Natural killer cell (primary cell): ENCODE data around the gene SLX4IP. TPM values are rescaled to one million over a fixed set of nuclear protein-coding genes. Genes with fewer than 3 reads are reported as not detected.

Source experiments
- ATAC-seq, 3 donors: fragments of 150-1000 bp in 2 of 3; fragments of 200-7000 bp in 1 of 3; cut with Tn5 transposase; 1 replicate in 1 of 3; 2 replicates in 2 of 3; pipeline ENCODE4 v1.10.0; 2021; ENCODE audit warnings: mild to moderate bottlenecking in 2 of 3, moderate library complexity in 2 of 3
- DNase-seq, 2 donors: peaks; one replicate each; pipeline versions ENCODE4 v3.0.0 to v3.0.0-alpha.2; 2013 to 2021; ENCODE audit warnings: mixed read lengths in 1 of 2
- H3K27ac ChIP-seq: one replicate; pipeline ENCODE4 v1.5.1; 2013; ENCODE audit warnings: mild to moderate bottlenecking, low read length
- H3K27me3 ChIP-seq: one replicate; pipeline ENCODE4 v1.6.1; 2013; ENCODE audit warnings: low read length; ENCODE audit not compliant: control insufficient read depth, insufficient read depth
- H3K36me3 ChIP-seq: one replicate; pipeline ENCODE4 v1.6.1; 2013; ENCODE audit warnings: low read length; ENCODE audit not compliant: control insufficient read depth, insufficient read depth
- H3K4me1 ChIP-seq: one replicate; pipeline ENCODE4 v1.6.1; 2013; ENCODE audit warnings: low read length; ENCODE audit not compliant: control insufficient read depth, insufficient read depth
- H3K4me3 ChIP-seq: one replicate; pipeline ENCODE4 v1.5.1; 2013; ENCODE audit warnings: low read length
- H3K9me3 ChIP-seq: one replicate; pipeline ENCODE4 v1.6.1; 2013; ENCODE audit warnings: low read length; ENCODE audit not compliant: control insufficient read depth, insufficient read depth
- H3K27ac Mint-ChIP-seq, 2 donors: one replicate each; pipeline ENCODE4 v1.8.0; 2022; ENCODE audit warnings: mild to moderate bottlenecking in 2 of 2, mixed read lengths in 2 of 2, moderate library complexity in 1 of 2
- H3K27me3 Mint-ChIP-seq, 2 donors: one replicate each; pipeline ENCODE4 v1.8.0; 2022; ENCODE audit warnings: low read depth in 2 of 2, mixed read lengths in 2 of 2
- H3K36me3 Mint-ChIP-seq: one replicate; pipeline ENCODE4 v1.8.0; 2022; ENCODE audit warnings: mixed read lengths
- H3K4me1 Mint-ChIP-seq, 2 donors: one replicate each; pipeline ENCODE4 v1.8.0; 2022; ENCODE audit warnings: mixed read lengths in 2 of 2
- H3K4me3 Mint-ChIP-seq: one replicate; pipeline ENCODE4 v1.8.0; 2022; ENCODE audit warnings: mild to moderate bottlenecking, moderate library complexity, mixed read lengths
- H3K9me3 Mint-ChIP-seq, 2 donors: one replicate each; pipeline ENCODE4 v1.8.0; 2022; ENCODE audit warnings: mixed read lengths in 2 of 2
- CTCF ChIP-seq: fragments of 200-600 bp; IDR thresholded peaks from one replicate; pipeline ENCODE4 v1.8.0; 2022; ENCODE audit warnings: antibody characterized with exemption
- WGBS: methylation state at CpG from one replicate; pipeline ENCODE4 v1.1.7; 2013; ENCODE audit warnings: missing lambda C conversion rate; ENCODE audit not compliant: insufficient coverage; 5-methylcytosine and 5-hydroxymethylcytosine counted together
- intact Hi-C: fragments of 100-400 bp; cut with micrococcal nuclease; formaldehyde crosslinking; loops from one replicate; pipeline ENCODE4 v1.14.2; 2022
- total RNA-seq, 4 donors: library from RNA; stranded (reverse); fragments of 120-200 nt in 1 of 4; gene quantifications; one replicate each; pipeline versions ENCODE4 v1.2.3 to v1.2.4, GENCODE V29; 2013 to 2022

SLX4IP gene
- total RNA-seq, 3 donors from 2014 or later (not counting 1 experiment from before 2014, with no cell fraction given), result 2.9 to 5.5 (median 5.2) TPM

DNA sequence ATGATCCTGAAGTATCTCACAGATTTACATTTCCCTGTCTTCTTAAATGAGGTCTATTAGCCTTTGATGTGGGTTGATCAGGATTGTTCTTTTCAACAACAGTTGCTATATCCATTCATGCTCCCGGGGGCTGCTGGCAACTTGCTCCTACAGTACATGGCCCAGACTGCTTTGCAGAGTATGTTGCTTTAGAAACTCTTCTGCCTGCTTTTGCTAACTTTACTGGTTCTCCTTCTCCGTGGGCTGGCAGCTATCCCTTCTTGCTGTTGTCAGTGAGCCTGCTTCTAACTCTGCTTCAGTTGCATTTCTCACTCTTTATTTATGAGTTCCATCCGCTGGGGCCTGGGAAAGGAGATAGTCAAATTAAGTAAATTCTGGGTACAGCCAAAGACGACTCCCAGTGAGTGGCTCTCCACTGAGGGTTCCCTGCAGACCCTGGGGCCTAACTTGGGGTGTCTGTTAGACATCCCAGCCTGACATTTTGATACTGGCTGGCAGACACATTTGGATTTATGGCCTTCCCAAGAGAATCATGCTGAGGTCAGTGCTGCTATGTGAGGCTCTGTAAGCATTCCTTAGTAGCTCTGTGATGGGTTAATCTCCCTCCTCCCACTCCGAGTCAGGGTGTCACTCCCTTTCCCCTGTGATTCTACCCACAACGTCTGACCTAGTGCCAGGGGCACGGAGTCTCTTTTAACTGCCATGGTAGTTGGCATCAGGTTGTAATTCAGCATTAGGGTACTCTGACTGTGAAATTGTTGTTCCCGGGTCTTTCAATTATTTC is 73.6 kb downstream of the SLX4IP start:
- no peaks in the 10 kb centered on the region for H3K36me3 Mint-ChIP-seq
- TF ChIP-seq CTCF, result no peak
- H3K4me3 Mint-ChIP-seq, result no peak overlapping the region
- no peaks in the 10 kb centered on the region for H3K9me3 Mint-ChIP-seq
- DNase-seq (no peak), ATAC-seq (no peak)
- H3K9me3 ChIP-seq, result no peaks in the 10 kb centered on the region
- H3K27ac ChIP-seq, result no peak overlapping the region
- H3K4me1 ChIP-seq, result peaks cover 14% of the 10 kb centered on the region
- no peak overlapping the region for H3K4me3 ChIP-seq
- no peaks in the 10 kb centered on the region for H3K36me3 ChIP-seq
- H3K27me3 ChIP-seq, result no peaks in the 10 kb centered on the region
- intact Hi-C loops, result no loop called here
- H3K27me3 Mint-ChIP-seq, result no peaks in the 10 kb centered on the region
- H3K27ac Mint-ChIP-seq, result peak overlapping the region in 1 of 2 donors; percentile 44
- peaks cover 42 to 49% of the 10 kb centered on the region in 2 donors for H3K4me1 Mint-ChIP-seq
- WGBS, result 52% methylated on average over 7 of the region's 8 CpGs

GRCh38 chr20:10509376-10509775 is 74.3 kb downstream of the SLX4IP start:
- intact Hi-C loops, result no loop called here
- Histone ChIP-seq H3K27ac (no peak overlapping the region), H3K36me3 (no peaks in the 10 kb centered on the region), H3K4me1 (peaks cover 14% of the 10 kb centered on the region), H3K9me3 (no peaks in the 10 kb centered on the region), H3K27me3 (no peaks in the 10 kb centered on the region), H3K4me3 (no peak overlapping the region)
- DNase-seq (no peak), ATAC-seq (no peak)
- Mint-ChIP-seq H3K27me3 (no peaks in the 10 kb centered on the region), H3K36me3 (no peaks in the 10 kb centered on the region), H3K27ac (peak overlapping the region in 1 of 2 donors; percentile 44), H3K9me3 (no peaks in the 10 kb centered on the region), H3K4me1 (peaks cover 39 to 46% of the 10 kb centered on the region in 2 donors), H3K4me3 (no peak overlapping the region)
- no peak for TF ChIP-seq CTCF
- WGBS, result 93% methylated on average over 6 of the region's 6 CpGs

- no peak for ATAC-seq
- H3K4me1 ChIP-seq, result peaks cover 10% of the 10 kb centered on the region
- H3K4me1 Mint-ChIP-seq, result peaks cover 43 to 45% of the 10 kb centered on the region in 2 donors
These were observed 75.1 kb downstream of the SLX4IP start for GRCh38 chr20:10510216-10510615.

More at GRCh38 chr20:10510216-10510615, 75.1 kb downstream of the SLX4IP start:
- WGBS, result 98% methylated on average over 3 of the region's 3 CpGs
- Mint-ChIP-seq H3K36me3 (no peaks in the 10 kb centered on the region), H3K27ac (no peak overlapping the region), H3K27me3 (no peaks in the 10 kb centered on the region), H3K4me3 (no peak overlapping the region), H3K9me3 (no peaks in the 10 kb centered on the region)
- no peak overlapping the region for H3K4me3 ChIP-seq
- TF ChIP-seq CTCF, result no peak
- no peaks in the 10 kb centered on the region for H3K9me3 ChIP-seq
- H3K27me3 ChIP-seq, result no peaks in the 10 kb centered on the region
- intact Hi-C loops, result loop anchor here (2.0 to 5.0 kb wide), 3 partner anchors 42 to 159 kb away; partner anchors contain the start of gene MKKS
- no peak overlapping the region for H3K27ac ChIP-seq
- H3K36me3 ChIP-seq, result no peaks in the 10 kb centered on the region
- no peak for DNase-seq
